ENCODE data around the gene PRPF8.

DNA sequence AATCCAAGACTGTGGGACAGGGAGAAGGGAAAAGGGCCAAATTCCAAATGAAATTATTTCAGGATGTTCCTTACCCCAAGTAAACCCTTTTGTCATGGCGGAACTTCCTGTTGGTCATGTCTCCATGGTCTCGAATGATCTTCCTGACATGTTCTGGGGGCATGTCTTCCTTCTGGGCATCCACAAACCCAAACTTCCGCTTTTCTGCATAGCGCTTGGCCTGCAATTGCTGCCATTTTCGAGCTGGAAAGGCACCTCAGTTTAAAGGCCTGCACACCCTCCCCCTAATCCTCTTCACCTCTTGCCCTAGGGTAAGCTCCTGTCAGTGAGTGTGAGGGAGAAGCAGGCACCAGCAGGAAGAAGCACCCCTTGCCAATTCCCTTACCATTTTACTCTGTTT, 1.2 kb downstream of the PRPF8 start:
- TF ChIP-seq, protein P1, sequence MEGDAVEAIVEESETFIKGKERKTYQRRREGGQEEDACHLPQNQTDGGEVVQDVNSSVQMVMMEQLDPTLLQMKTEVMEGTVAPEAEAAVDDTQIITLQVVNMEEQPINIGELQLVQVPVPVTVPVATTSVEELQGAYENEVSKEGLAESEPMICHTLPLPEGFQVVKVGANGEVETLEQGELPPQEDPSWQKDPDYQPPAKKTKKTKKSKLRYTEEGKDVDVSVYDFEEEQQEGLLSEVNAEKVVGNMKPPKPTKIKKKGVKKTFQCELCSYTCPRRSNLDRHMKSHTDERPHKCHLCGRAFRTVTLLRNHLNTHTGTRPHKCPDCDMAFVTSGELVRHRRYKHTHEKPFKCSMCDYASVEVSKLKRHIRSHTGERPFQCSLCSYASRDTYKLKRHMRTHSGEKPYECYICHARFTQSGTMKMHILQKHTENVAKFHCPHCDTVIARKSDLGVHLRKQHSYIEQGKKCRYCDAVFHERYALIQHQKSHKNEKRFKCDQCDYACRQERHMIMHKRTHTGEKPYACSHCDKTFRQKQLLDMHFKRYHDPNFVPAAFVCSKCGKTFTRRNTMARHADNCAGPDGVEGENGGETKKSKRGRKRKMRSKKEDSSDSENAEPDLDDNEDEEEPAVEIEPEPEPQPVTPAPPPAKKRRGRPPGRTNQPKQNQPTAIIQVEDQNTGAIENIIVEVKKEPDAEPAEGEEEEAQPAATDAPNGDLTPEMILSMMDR (IDR thresholded peaks at IDR 0.05; ENCODE audit: borderline replicate concordance, extremely low read depth, low read length, poor library complexity, severe bottlenecking), result no peak
- no peak for TF ChIP-seq EZH2 (IDR thresholded peaks at IDR 0.05; ENCODE audit: borderline replicate concordance, low read depth, low read length, severe bottlenecking)

Data from DND-41 (cell line).